ENCODE measurements around the gene GABARAP. TPM values are rescaled to one million over a fixed set of nuclear protein-coding genes. Genes with fewer than 3 reads are reported as not detected.

Gene GABARAP
- total and polyA plus RNA-seq, 2 of the 13 experiments (the other 11 are each of a cell fraction or from before 2014, with no cell fraction given) = 161 to 310 TPM

GRCh38 chr17:7219229-7219811 is 22.9 kb downstream of the GABARAP start (continued):
- TF ChIP-seq, protein P1, sequence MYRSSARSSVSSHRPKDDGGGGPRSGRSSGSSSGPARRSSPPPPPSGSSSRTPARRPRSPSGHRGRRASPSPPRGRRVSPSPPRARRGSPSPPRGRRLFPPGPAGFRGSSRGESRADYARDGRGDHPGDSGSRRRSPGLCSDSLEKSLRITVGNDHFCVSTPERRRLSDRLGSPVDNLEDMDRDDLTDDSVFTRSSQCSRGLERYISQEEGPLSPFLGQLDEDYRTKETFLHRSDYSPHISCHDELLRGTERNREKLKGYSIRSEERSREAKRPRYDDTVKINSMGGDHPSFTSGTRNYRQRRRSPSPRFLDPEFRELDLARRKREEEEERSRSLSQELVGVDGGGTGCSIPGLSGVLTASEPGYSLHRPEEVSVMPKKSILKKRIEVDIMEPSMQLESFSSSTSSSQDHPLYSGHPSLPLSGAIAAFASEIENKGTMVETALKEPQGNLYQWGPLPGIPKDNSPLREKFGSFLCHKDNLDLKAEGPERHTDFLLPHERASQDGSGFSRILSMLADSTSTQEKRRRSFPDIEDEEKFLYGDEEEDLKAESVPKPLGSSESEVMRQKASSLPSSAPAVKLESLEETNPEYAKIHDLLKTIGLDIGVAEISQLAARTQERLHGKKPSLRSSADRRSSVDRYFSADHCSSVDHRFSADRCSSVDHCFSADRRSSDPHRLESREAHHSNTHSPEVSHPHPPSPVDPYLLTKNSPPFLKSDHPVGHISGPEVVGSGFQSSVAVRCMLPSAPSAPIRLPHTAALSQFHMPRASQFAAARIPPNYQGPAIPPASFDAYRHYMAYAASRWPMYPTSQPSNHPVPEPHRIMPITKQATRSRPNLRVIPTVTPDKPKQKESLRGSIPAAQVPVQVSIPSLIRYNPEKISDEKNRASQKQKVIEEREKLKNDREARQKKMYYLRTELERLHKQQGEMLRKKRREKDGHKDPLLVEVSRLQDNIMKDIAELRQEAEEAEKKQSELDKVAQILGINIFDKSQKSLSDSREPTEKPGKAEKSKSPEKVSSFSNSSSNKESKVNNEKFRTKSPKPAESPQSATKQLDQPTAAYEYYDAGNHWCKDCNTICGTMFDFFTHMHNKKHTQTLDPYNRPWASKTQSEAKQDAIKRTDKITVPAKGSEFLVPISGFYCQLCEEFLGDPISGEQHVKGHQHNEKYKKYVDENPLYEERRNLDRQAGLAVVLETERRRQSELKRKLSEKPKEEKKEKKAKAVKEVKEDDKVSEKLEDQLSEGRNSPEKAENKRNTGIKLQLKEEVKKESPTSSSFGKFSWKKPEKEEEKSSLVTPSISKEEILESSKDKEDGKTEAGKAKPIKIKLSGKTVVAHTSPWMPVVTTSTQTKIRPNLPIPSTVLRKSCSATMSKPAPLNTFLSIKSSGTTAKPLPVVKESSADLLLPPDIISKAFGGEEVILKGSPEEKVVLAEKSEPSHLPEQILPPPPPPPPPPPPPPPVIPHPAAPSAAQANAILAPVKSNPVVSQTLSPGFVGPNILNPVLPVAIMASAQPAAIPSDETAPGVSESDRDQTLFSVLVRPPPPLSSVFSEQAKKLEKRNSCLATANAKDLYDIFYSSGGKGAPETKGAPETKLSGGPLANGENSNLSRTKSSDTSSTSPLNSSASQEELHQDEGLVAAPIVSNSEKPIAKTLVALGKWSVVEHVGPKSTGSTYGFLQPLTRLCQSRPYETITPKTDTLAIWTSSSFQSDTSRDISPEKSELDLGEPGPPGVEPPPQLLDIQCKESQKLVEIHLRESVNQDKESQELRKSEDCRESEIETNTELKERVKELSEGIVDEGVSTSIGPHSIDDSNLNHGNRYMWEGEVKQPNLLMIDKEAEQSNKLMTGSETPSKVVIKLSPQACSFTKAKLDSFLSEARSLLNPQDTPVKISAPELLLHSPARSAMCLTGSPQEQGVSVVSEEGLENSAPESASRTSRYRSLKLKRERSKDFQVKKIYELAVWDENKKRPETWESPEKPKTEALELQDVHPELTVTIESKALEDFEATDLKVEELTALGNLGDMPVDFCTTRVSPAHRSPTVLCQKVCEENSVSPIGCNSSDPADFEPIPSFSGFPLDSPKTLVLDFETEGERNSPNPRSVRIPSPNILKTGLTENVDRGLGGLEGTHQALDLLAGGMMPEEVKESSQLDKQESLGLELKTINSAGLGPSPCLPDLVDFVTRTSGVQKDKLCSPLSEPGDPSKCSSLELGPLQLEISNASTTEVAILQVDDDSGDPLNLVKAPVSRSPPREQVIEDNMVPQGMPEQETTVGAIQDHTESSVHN (CRISPR knock-in tag; IDR thresholded peaks at IDR 0.05) = no peak
- TF ChIP-seq POLR2G (IDR thresholded peaks at IDR 0.05; ENCODE audit: low read depth, low read length) (no peak), MBD4 (IDR thresholded peaks at IDR 0.05; ENCODE audit: borderline replicate concordance, low read length) (no peak), ZBTB1 (CRISPR knock-in tag; IDR thresholded peaks at IDR 0.05; ENCODE audit: borderline replicate concordance) (no peak), SNAI1 (CRISPR knock-in tag; IDR thresholded peaks at IDR 0.05; ENCODE audit: borderline replicate concordance) (no peak), ZNF264 (CRISPR knock-in tag; IDR thresholded peaks at IDR 0.05) (no peak), NR2F2 (IDR thresholded peaks at IDR 0.05; ENCODE audit: borderline replicate concordance, low read depth) (peak; percentile 10; the same call in 1 of the 2 replicates), TBX3 (IDR thresholded peaks at IDR 0.05; ENCODE audit: borderline replicate concordance) (no peak), IKZF4 (CRISPR knock-in tag; IDR thresholded peaks at IDR 0.05; ENCODE audit: borderline replicate concordance, low read depth, not compliant biosample characterization) (no peak), SP4 (CRISPR knock-in tag; IDR thresholded peaks at IDR 0.05) (no peak; the same call in 1 of the 2 replicates), RFXAP (CRISPR knock-in tag; IDR thresholded peaks at IDR 0.05; ENCODE audit: borderline replicate concordance) (0 out of 2 replicates have a peak, but pooled peaks have one; percentile 45), ZNF781 (CRISPR knock-in tag; IDR thresholded peaks at IDR 0.05; ENCODE audit: borderline replicate concordance, not compliant biosample characterization) (peak; percentile 48), NR3C1 (CRISPR knock-in tag; IDR thresholded peaks at IDR 0.05) (no peak)
- TF ChIP-seq, protein P2, sequence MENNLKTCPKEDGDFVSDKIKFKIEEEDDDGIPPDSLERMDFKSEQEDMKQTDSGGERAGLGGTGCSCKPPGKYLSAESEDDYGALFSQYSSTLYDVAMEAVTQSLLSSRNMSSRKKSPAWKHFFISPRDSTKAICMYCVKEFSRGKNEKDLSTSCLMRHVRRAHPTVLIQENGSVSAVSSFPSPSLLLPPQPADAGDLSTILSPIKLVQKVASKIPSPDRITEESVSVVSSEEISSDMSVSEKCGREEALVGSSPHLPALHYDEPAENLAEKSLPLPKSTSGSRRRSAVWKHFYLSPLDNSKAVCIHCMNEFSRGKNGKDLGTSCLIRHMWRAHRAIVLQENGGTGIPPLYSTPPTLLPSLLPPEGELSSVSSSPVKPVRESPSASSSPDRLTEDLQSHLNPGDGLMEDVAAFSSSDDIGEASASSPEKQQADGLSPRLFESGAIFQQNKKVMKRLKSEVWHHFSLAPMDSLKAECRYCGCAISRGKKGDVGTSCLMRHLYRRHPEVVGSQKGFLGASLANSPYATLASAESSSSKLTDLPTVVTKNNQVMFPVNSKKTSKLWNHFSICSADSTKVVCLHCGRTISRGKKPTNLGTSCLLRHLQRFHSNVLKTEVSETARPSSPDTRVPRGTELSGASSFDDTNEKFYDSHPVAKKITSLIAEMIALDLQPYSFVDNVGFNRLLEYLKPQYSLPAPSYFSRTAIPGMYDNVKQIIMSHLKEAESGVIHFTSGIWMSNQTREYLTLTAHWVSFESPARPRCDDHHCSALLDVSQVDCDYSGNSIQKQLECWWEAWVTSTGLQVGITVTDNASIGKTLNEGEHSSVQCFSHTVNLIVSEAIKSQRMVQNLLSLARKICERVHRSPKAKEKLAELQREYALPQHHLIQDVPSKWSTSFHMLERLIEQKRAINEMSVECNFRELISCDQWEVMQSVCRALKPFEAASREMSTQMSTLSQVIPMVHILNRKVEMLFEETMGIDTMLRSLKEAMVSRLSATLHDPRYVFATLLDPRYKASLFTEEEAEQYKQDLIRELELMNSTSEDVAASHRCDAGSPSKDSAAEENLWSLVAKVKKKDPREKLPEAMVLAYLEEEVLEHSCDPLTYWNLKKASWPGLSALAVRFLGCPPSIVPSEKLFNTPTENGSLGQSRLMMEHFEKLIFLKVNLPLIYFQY (CRISPR knock-in tag; IDR thresholded peaks at IDR 0.05; ENCODE audit: borderline replicate concordance) = no peak
- TF ChIP-seq, protein P3, sequence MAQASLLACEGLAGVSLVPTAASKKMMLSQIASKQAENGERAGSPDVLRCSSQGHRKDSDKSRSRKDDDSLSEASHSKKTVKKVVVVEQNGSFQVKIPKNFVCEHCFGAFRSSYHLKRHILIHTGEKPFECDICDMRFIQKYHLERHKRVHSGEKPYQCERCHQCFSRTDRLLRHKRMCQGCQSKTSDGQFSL (CRISPR knock-in tag; IDR thresholded peaks at IDR 0.05) = 0 out of 2 replicates have a peak, but pooled peaks have one; percentile 43
